GM23338 (cell line): Measurements from ENCODE around the gene CNST. TPM values are rescaled to one million over a fixed set of nuclear protein-coding genes. Genes with fewer than 3 reads are reported as not detected.

Source experiments
- ATAC-seq: fragments of 200-7000 bp; cut with Tn5 transposase; 3 replicates; pipeline ENCODE4 v1.9.1; 2020
- DNase-seq: peaks from one replicate; pipeline ENCODE4 v3.0.0-alpha.2; 2015; ENCODE audit warnings: low spot score
- H2AFZ ChIP-seq: fragments of 200-600 bp; sonication (generic); 2 replicates; pipeline ENCODE4 v1.8.0; 2016; ENCODE audit warnings: antibody characterized with exemption, mild to moderate bottlenecking, moderate library complexity
- H3F3A ChIP-seq: fragments of 200-600 bp; sonication (generic); replicated peaks from 2 replicates; pipeline ENCODE4 v1.8.0; 2017; ENCODE audit warnings: antibody characterized with exemption, mixed run types, low read depth
- H3K27ac ChIP-seq: fragments of 200-600 bp; sonication (generic); 2 replicates; pipeline ENCODE4 v1.6.1; 2016; ENCODE audit warnings: low read depth
- H3K27me3 ChIP-seq: fragments of 200-600 bp; sonication (generic); 2 replicates; pipeline ENCODE4 v1.8.0; 2016; ENCODE audit warnings: mild to moderate bottlenecking, mixed run types, moderate library complexity; ENCODE audit not compliant: insufficient read depth
- H3K36me3 ChIP-seq: fragments of 200-600 bp; sonication (generic); 2 replicates; pipeline ENCODE4 v1.8.0; 2016; ENCODE audit warnings: mild to moderate bottlenecking; ENCODE audit not compliant: insufficient read depth
- H3K4me1 ChIP-seq: fragments of 200-600 bp; sonication (generic); 2 replicates; pipeline ENCODE4 v1.8.0; 2016; ENCODE audit warnings: mild to moderate bottlenecking, moderate library complexity; ENCODE audit not compliant: insufficient read depth
- H3K4me2 ChIP-seq: fragments of 200-600 bp; sonication (generic); 2 replicates; pipeline ENCODE4 v1.7.1; 2017; ENCODE audit warnings: mixed run types
- H3K4me3 ChIP-seq: fragments of 200-600 bp; sonication (generic); 2 replicates; pipeline ENCODE4 v1.6.1; 2016; ENCODE audit warnings: mixed run types
- H3K79me2 ChIP-seq: fragments of 200-600 bp; sonication (generic); replicated peaks from 2 replicates; pipeline ENCODE4 v1.8.0; 2017; ENCODE audit warnings: mild to moderate bottlenecking; ENCODE audit not compliant: insufficient read depth
- H3K9me2 ChIP-seq: fragments of 200-600 bp; sonication (generic); 2 replicates; pipeline ENCODE4 v1.8.0; 2017; ENCODE audit not compliant: insufficient read depth
- H4K20me1 ChIP-seq: fragments of 200-600 bp; sonication (generic); replicated peaks from 2 replicates; pipeline ENCODE4 v1.8.0; 2017; ENCODE audit warnings: mild to moderate bottlenecking; ENCODE audit not compliant: insufficient read depth
- H3K27ac Mint-ChIP-seq: 2 replicates; pipeline ENCODE4 v1.8.0; 2020; ENCODE audit warnings: inconsistent platforms, mild to moderate bottlenecking, moderate library complexity, mixed read lengths
- H3K27me3 Mint-ChIP-seq: 3 replicates; pipeline ENCODE4 v1.8.0; 2022; ENCODE audit warnings: low read depth, mild to moderate bottlenecking, moderate library complexity, mixed read lengths, inconsistent platforms; ENCODE audit not compliant: insufficient read depth, poor library complexity
- H3K36me3 Mint-ChIP-seq: 3 replicates; pipeline ENCODE4 v1.8.0; 2021; ENCODE audit warnings: low read depth, mild to moderate bottlenecking, inconsistent platforms, moderate library complexity, mixed read lengths
- H3K4me1 Mint-ChIP-seq: 3 replicates; pipeline ENCODE4 v1.8.0; 2020; ENCODE audit warnings: mild to moderate bottlenecking, inconsistent platforms, mixed read lengths
- H3K4me3 Mint-ChIP-seq: 3 replicates; pipeline ENCODE4 v1.8.0; 2021; ENCODE audit warnings: moderate library complexity, mild to moderate bottlenecking, inconsistent platforms, mixed read lengths
- H3K9me3 Mint-ChIP-seq: 3 replicates; pipeline ENCODE4 v1.8.0; 2020; ENCODE audit warnings: moderate library complexity, mild to moderate bottlenecking, inconsistent platforms, mixed read lengths
- CREB1 ChIP-seq: fragments of 250-450 bp; sonication (Bioruptor Pico); IDR thresholded peaks from 2 replicates; pipeline ENCODE4 v1.5.0; 2020; ENCODE audit warnings: low read depth, mild to moderate bottlenecking, moderate library complexity
- EZH2 ChIP-seq: fragments of 200-600 bp; sonication (generic); IDR thresholded peaks from one replicate; pipeline ENCODE4 v1.8.0; 2017; ENCODE audit warnings: antibody characterized with exemption, mild to moderate bottlenecking, low read depth; ENCODE audit not compliant: unreplicated experiment
- EZH2phosphoT487 ChIP-seq: fragments of 200-600 bp; sonication (generic); IDR thresholded peaks from one replicate; pipeline ENCODE4 v1.8.1; 2018; ENCODE audit warnings: antibody characterized with exemption; ENCODE audit not compliant: unreplicated experiment
- JUNB ChIP-seq: IDR thresholded peaks from one replicate; pipeline ENCODE4 v1.6.1; 2016; ENCODE audit warnings: antibody characterized with exemption; ENCODE audit not compliant: unreplicated experiment
- NANOG ChIP-seq: IDR thresholded peaks from 2 replicates; pipeline ENCODE4 v1.6.1; 2016; ENCODE audit warnings: antibody characterized with exemption, borderline replicate concordance
- POLR2AphosphoS5 ChIP-seq: IDR thresholded peaks from 2 replicates; pipeline ENCODE4 v1.6.1; 2016; ENCODE audit warnings: antibody characterized with exemption, low read depth
- STAT1 ChIP-seq: IDR thresholded peaks from one replicate; pipeline ENCODE4 v1.6.1; 2016; ENCODE audit warnings: antibody characterized with exemption; ENCODE audit not compliant: unreplicated experiment
- ZNF114 ChIP-seq: fragments of 250-450 bp; sonication (Bioruptor Pico); IDR thresholded peaks from 2 replicates; pipeline ENCODE4 v1.5.0; 2020; ENCODE audit warnings: mild to moderate bottlenecking, moderate library complexity
- ZNF331 ChIP-seq: fragments of 250-450 bp; sonication (Bioruptor Pico); IDR thresholded peaks from 2 replicates; pipeline ENCODE4 v1.5.0; 2020; ENCODE audit warnings: low read depth, mild to moderate bottlenecking, moderate library complexity
- polyA plus RNA-seq: library from polyadenylated mRNA; unstranded; fragments of >200 nt; fragmentation: Nextera tagmentation; extraction: Ambion mirVana; gene quantifications from 2 replicates; pipeline ENCODE4 v1.2.1, GENCODE V29; 2016
- total RNA-seq: library from RNA; depleted of rRNA; stranded (reverse); fragments of >200 nt; shearing (Covaris generic); gene quantifications from 2 replicates; pipeline ENCODE4 v1.2.3, GENCODE V29; 2014
- TF ChIP-seq, protein P1 (sequence below): IDR thresholded peaks from one replicate; pipeline ENCODE4 v1.6.1; 2018; ENCODE audit warnings: antibody characterized with exemption; ENCODE audit not compliant: unreplicated experiment
- TF ChIP-seq, protein P2 (sequence below): fragments of 250-450 bp; sonication (Bioruptor Pico); IDR thresholded peaks from 2 replicates; pipeline ENCODE4 v1.5.0; 2020; ENCODE audit warnings: mild to moderate bottlenecking, moderate library complexity
- TF ChIP-seq, protein P3 (sequence below), 2 experiments: fragments of 200-600 bp in 1 of 2; sonication (generic) in 1 of 2; conservative IDR thresholded peaks; 2 replicates each; pipeline versions ENCODE4 v1.5.1 to v1.6.1; 2016 to 2017; ENCODE audit warnings: antibody characterized with exemption in 2 of 2, low read depth in 2 of 2, mild to moderate bottlenecking in 2 of 2, moderate library complexity in 1 of 2
- TF ChIP-seq, protein P4 (sequence below): IDR thresholded peaks from 2 replicates; pipeline ENCODE4 v1.6.1; 2016; ENCODE audit warnings: antibody characterized with exemption

CNST gene
- total and polyA plus RNA-seq, 2 experiments from 2014 or later: 8.1 to 17.6 TPM

DNA sequence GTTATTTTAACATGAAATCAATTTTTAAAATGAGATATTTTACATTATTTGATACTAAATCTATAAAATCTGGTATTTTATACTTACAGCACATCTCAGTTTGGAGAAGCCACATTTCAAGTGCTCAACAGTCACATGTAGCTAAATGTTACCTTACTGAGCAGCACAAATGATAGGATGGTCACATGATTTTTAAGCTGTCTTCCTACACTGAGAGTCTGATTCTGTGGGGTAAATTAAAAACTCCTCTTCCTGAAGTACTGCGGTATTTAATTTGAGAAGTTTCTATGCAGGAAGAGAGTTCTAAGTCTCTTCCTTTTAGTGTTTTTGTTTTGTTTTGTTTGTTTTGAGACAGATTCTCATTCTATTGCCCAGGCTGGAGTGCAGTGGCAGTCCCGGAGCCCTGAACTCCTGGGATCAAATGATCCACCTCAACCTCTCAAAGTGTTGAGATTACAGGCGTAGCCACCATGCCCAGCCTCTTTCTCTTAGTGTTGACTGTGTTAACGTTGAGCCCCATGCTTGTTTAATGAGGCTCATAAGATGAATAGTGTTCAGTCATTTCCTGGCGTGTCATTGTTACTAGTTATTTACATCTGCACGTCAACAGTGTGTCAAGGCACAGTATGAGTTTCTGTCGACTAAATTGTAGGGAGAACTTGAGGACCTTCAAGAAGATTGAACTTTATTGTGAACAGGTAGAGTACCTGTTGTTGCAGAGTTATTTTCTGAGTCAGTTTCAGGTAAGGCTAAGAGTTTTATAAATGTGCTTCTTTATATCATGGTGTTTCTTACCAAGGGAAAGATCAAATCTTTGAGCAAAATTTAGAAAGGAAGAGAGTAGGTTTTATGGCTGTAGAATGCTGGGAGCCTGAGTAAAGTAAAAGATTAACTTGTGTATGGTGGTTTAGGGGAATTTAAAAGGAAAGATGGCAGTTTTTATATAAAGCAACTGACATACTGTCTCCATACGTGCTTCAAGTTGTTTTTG lies 3.3 kb downstream of the CNST start:
- Histone ChIP-seq H3K9me2 (no peaks in the 10 kb centered on the region), H2AFZ (no peak overlapping the region), H3K4me1 (peaks cover 11% of the 10 kb centered on the region; the same call in 1 of the 2 replicates), H4K20me1 (peaks cover 12% of the 10 kb centered on the region), H3K27ac (0 out of 2 replicates have a peak overlapping the region, but pooled peaks have one; percentile 28), H3F3A (no peaks in the 10 kb centered on the region), H3K27me3 (no peaks in the 10 kb centered on the region), H3K36me3 (no peaks in the 10 kb centered on the region), H3K4me2 (no peak overlapping the region), H3K4me3 (no peak overlapping the region), H3K79me2 (peaks cover 91% of the 10 kb centered on the region)
- Mint-ChIP-seq H3K4me1 (peaks cover 9% of the 10 kb centered on the region), H3K9me3 (no peaks in the 10 kb centered on the region), H3K36me3 (peaks cover 8% of the 10 kb centered on the region), H3K27ac (peak overlapping the region; percentile 26; the same call in 1 of the 2 replicates), H3K27me3 (peaks cover 7% of the 10 kb centered on the region), H3K4me3 (no peak overlapping the region)
- TF ChIP-seq, protein P1, sequence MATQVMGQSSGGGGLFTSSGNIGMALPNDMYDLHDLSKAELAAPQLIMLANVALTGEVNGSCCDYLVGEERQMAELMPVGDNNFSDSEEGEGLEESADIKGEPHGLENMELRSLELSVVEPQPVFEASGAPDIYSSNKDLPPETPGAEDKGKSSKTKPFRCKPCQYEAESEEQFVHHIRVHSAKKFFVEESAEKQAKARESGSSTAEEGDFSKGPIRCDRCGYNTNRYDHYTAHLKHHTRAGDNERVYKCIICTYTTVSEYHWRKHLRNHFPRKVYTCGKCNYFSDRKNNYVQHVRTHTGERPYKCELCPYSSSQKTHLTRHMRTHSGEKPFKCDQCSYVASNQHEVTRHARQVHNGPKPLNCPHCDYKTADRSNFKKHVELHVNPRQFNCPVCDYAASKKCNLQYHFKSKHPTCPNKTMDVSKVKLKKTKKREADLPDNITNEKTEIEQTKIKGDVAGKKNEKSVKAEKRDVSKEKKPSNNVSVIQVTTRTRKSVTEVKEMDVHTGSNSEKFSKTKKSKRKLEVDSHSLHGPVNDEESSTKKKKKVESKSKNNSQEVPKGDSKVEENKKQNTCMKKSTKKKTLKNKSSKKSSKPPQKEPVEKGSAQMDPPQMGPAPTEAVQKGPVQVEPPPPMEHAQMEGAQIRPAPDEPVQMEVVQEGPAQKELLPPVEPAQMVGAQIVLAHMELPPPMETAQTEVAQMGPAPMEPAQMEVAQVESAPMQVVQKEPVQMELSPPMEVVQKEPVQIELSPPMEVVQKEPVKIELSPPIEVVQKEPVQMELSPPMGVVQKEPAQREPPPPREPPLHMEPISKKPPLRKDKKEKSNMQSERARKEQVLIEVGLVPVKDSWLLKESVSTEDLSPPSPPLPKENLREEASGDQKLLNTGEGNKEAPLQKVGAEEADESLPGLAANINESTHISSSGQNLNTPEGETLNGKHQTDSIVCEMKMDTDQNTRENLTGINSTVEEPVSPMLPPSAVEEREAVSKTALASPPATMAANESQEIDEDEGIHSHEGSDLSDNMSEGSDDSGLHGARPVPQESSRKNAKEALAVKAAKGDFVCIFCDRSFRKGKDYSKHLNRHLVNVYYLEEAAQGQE: no peak
- TF ChIP-seq CREB1 (CRISPR knock-in tag): no peak
- no peak for TF ChIP-seq NANOG
- TF ChIP-seq, protein P2, sequence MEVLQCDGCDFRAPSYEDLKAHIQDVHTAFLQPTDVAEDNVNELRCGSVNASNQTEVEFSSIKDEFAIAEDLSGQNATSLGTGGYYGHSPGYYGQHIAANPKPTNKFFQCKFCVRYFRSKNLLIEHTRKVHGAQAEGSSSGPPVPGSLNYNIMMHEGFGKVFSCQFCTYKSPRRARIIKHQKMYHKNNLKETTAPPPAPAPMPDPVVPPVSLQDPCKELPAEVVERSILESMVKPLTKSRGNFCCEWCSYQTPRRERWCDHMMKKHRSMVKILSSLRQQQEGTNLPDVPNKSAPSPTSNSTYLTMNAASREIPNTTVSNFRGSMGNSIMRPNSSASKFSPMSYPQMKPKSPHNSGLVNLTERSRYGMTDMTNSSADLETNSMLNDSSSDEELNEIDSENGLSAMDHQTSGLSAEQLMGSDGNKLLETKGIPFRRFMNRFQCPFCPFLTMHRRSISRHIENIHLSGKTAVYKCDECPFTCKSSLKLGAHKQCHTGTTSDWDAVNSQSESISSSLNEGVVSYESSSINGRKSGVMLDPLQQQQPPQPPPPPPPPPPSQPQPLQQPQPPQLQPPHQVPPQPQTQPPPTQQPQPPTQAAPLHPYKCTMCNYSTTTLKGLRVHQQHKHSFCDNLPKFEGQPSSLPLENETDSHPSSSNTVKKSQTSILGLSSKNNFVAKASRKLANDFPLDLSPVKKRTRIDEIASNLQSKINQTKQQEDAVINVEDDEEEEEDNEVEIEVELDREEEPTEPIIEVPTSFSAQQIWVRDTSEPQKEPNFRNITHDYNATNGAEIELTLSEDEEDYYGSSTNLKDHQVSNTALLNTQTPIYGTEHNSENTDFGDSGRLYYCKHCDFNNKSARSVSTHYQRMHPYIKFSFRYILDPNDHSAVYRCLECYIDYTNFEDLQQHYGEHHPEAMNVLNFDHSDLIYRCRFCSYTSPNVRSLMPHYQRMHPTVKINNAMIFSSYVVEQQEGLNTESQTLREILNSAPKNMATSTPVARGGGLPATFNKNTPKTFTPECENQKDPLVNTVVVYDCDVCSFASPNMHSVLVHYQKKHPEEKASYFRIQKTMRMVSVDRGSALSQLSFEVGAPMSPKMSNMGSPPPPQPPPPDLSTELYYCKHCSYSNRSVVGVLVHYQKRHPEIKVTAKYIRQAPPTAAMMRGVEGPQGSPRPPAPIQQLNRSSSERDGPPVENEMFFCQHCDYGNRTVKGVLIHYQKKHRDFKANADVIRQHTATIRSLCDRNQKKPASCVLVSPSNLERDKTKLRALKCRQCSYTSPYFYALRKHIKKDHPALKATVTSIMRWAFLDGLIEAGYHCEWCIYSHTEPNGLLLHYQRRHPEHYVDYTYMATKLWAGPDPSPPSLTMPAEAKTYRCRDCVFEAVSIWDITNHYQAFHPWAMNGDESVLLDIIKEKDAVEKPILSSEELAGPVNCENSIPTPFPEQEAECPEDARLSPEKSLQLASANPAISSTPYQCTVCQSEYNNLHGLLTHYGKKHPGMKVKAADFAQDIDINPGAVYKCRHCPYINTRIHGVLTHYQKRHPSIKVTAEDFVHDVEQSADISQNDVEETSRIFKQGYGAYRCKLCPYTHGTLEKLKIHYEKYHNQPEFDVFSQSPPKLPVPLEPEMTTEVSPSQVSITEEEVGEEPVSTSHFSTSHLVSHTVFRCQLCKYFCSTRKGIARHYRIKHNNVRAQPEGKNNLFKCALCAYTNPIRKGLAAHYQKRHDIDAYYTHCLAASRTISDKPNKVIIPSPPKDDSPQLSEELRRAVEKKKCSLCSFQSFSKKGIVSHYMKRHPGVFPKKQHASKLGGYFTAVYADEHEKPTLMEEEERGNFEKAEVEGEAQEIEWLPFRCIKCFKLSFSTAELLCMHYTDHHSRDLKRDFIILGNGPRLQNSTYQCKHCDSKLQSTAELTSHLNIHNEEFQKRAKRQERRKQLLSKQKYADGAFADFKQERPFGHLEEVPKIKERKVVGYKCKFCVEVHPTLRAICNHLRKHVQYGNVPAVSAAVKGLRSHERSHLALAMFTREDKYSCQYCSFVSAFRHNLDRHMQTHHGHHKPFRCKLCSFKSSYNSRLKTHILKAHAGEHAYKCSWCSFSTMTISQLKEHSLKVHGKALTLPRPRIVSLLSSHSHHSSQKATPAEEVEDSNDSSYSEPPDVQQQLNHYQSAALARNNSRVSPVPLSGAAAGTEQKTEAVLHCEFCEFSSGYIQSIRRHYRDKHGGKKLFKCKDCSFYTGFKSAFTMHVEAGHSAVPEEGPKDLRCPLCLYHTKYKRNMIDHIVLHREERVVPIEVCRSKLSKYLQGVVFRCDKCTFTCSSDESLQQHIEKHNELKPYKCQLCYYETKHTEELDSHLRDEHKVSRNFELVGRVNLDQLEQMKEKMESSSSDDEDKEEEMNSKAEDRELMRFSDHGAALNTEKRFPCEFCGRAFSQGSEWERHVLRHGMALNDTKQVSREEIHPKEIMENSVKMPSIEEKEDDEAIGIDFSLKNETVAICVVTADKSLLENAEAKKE: no peak
- TF ChIP-seq STAT1: no peak
- TF ChIP-seq, protein P3, sequence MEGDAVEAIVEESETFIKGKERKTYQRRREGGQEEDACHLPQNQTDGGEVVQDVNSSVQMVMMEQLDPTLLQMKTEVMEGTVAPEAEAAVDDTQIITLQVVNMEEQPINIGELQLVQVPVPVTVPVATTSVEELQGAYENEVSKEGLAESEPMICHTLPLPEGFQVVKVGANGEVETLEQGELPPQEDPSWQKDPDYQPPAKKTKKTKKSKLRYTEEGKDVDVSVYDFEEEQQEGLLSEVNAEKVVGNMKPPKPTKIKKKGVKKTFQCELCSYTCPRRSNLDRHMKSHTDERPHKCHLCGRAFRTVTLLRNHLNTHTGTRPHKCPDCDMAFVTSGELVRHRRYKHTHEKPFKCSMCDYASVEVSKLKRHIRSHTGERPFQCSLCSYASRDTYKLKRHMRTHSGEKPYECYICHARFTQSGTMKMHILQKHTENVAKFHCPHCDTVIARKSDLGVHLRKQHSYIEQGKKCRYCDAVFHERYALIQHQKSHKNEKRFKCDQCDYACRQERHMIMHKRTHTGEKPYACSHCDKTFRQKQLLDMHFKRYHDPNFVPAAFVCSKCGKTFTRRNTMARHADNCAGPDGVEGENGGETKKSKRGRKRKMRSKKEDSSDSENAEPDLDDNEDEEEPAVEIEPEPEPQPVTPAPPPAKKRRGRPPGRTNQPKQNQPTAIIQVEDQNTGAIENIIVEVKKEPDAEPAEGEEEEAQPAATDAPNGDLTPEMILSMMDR (conservative IDR thresholded peaks at IDR 0.05; ENCODE audit: low read depth in 2 of 2): no peak
- no peak for TF ChIP-seq ZNF331
- no peak for TF ChIP-seq POLR2AphosphoS5
- TF ChIP-seq JUNB: no peak
- no peak for TF ChIP-seq ZNF114
- TF ChIP-seq, protein P4, sequence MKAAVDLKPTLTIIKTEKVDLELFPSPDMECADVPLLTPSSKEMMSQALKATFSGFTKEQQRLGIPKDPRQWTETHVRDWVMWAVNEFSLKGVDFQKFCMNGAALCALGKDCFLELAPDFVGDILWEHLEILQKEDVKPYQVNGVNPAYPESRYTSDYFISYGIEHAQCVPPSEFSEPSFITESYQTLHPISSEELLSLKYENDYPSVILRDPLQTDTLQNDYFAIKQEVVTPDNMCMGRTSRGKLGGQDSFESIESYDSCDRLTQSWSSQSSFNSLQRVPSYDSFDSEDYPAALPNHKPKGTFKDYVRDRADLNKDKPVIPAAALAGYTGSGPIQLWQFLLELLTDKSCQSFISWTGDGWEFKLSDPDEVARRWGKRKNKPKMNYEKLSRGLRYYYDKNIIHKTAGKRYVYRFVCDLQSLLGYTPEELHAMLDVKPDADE: no peak
- no peak for TF ChIP-seq EZH2phosphoT487
- TF ChIP-seq EZH2: no peak
- DNase-seq (no peak), ATAC-seq (no peak)
